K562 (cell line): ENCODE measurements around the gene SLC24A4. TPM values are rescaled to one million over a fixed set of nuclear protein-coding genes. Genes with fewer than 3 reads are reported as not detected.

Experiments
- ATAC-seq: fragments of 200-7000 bp; cut with Tn5 transposase; 3 replicates; pipeline ENCODE4 v1.9.1; 2020; ENCODE audit warnings: moderate library complexity
- BruUV-seq: library from RNA; stranded (reverse); fragments of 400-500 nt; replicated peaks from 2 replicates; lab custom pipeline; 2021; lab: Mats Ljungman, UMichigan
- CTCF ChIA-PET: fragments of 300-600 bp; formaldehyde crosslinking; extraction: SDS; loops from one replicate; lab custom pipeline; 2021; ENCODE audit warnings: low intra/inter-chr PET ratio; lab: Yijun Ruan, JAX
- POLR2A ChIA-PET: fragments of 300-600, 350-650 bp; sonication (Branson Sonifier 250); formaldehyde crosslinking; extraction: SDS; loops from one replicate; lab custom pipeline; 2021; ENCODE audit warnings: antibody characterized with exemption, inconsistent platforms; lab: Yijun Ruan, JAX
- DNase-seq, 4 experiments: peaks; one replicate each; pipeline versions ENCODE4 v3.0.0 to v3.0.0-alpha.2; 2011 to 2018; ENCODE audit warnings: low spot score in 3 of 4, mixed read lengths in 3 of 4; ENCODE audit errors: extremely low read depth in 1 of 4
- FAIRE-seq: peaks from 2 replicates; lab custom pipeline; 2011; peaks lifted over from hg19 to GRCh38; lab: Jason Lieb, UNC
- H2AFZ ChIP-seq: 2 replicates; pipeline ENCODE4 v1.6.0; 2011; ENCODE audit warnings: low read depth, low read length, control low read depth, inconsistent platforms
- H3K27ac ChIP-seq: fragments of 200-600 bp; 3 replicates; pipeline ENCODE4 v1.8.0; 2011; ENCODE audit warnings: low read depth, mild to moderate bottlenecking, control low read depth, inconsistent platforms, low read length, moderate library complexity, mixed read lengths; ENCODE audit errors: extremely low read depth
- H3K27me3 ChIP-seq, 2 experiments: fragments of 300-600 bp in 1 of 2; 2 replicates in 1 of 2; 3 replicates in 1 of 2; pipeline versions ENCODE4 v1.6.0 to v1.8.0; 2011; ENCODE audit warnings: inconsistent platforms in 2 of 2, low read length in 2 of 2, mild to moderate bottlenecking in 1 of 2, mixed read lengths in 1 of 2, moderate library complexity in 1 of 2; ENCODE audit not compliant: control insufficient read depth in 2 of 2, insufficient read depth in 2 of 2
- H3K36me3 ChIP-seq: fragments of 300-600 bp; 3 replicates; pipeline ENCODE4 v1.8.0; 2011; ENCODE audit warnings: mild to moderate bottlenecking, low read length, inconsistent platforms; ENCODE audit not compliant: control insufficient read depth, insufficient read depth
- H3K4me1 ChIP-seq, 2 experiments: fragments of 200-600 bp in 1 of 2; replicated peaks in 1 of 2; 2 replicates in 1 of 2; 3 replicates in 1 of 2; pipeline versions ENCODE4 v1.5.1 to v1.8.0; 2011; ENCODE audit warnings: inconsistent platforms in 2 of 2, low read length in 2 of 2, mild to moderate bottlenecking in 1 of 2, mixed read lengths in 1 of 2, moderate library complexity in 1 of 2; ENCODE audit not compliant: control insufficient read depth in 2 of 2, insufficient read depth in 2 of 2
- H3K4me2 ChIP-seq: 2 replicates; pipeline ENCODE4 v1.6.1; 2011; ENCODE audit warnings: low read length, control low read depth, inconsistent platforms, mixed read lengths; ENCODE audit not compliant: insufficient read depth
- H3K4me3 ChIP-seq: fragments of 200-600 bp; sonication (generic), shearing (Covaris generic); 2 replicates; pipeline ENCODE4 v1.5.1; 2016; ENCODE audit warnings: control low read depth, inconsistent platforms
- H3K79me2 ChIP-seq: fragments of 200-600 bp; 3 replicates; pipeline ENCODE4 v1.8.0; 2011; ENCODE audit warnings: low read length, inconsistent platforms; ENCODE audit not compliant: control insufficient read depth, insufficient read depth
- H3K9ac ChIP-seq, 2 experiments: 2 replicates each; pipeline versions ENCODE4 v1.6.0 to v1.6.1; 2011; ENCODE audit warnings: low read depth in 2 of 2, low read length in 2 of 2, control low read depth in 1 of 2, inconsistent platforms in 1 of 2, mild to moderate bottlenecking in 1 of 2, mixed read lengths in 1 of 2; ENCODE audit not compliant: insufficient read depth in 1 of 2
- H3K9me1 ChIP-seq: one replicate; pipeline ENCODE4 v1.6.0; 2011; ENCODE audit warnings: inconsistent platforms, mild to moderate bottlenecking, low read length, moderate library complexity; ENCODE audit not compliant: control insufficient read depth, insufficient read depth
- H3K9me3 ChIP-seq: replicated peaks from 2 replicates; pipeline ENCODE4 v1.5.1; 2011; ENCODE audit warnings: low read depth, low read length, inconsistent platforms; ENCODE audit not compliant: control insufficient read depth, insufficient read depth
- H4K20me1 ChIP-seq: replicated peaks from 2 replicates; pipeline ENCODE4 v1.6.1; 2011; ENCODE audit warnings: low read length, inconsistent platforms, mixed read lengths; ENCODE audit not compliant: control insufficient read depth, insufficient read depth
- ARID3A ChIP-seq: IDR thresholded peaks from 2 replicates; pipeline ENCODE4 v1.6.1; 2012; ENCODE audit warnings: low read depth, low read length, improper control_type of control experiment, borderline replicate concordance
- BCLAF1 ChIP-seq, 2 experiments: fragments of 450-650 bp in 1 of 2; IDR thresholded peaks; 2 replicates each; pipeline ENCODE4 v1.6.1; 2011 to 2017; ENCODE audit warnings: low read depth in 2 of 2, antibody characterized with exemption in 1 of 2, borderline replicate concordance in 1 of 2, low read length in 1 of 2, mild to moderate bottlenecking in 1 of 2, mixed read lengths in 1 of 2; ENCODE audit not compliant: control insufficient read depth in 1 of 2
- DDX20 ChIP-seq: fragments of 450-650 bp; IDR thresholded peaks from 2 replicates; pipeline ENCODE4 v1.6.1; 2016; ENCODE audit warnings: missing genetic modification characterization, low read depth, mild to moderate bottlenecking, missing compliant biosample characterization, moderate library complexity
- FOS ChIP-seq: IDR thresholded peaks from 3 replicates; pipeline ENCODE4 v1.6.1; 2011; ENCODE audit not compliant: insufficient read length; ENCODE audit errors: extremely low read depth
- HNRNPLL ChIP-seq: fragments of 200-400 bp; formaldehyde crosslinking; IDR thresholded peaks from 2 replicates; pipeline ENCODE4 v1.6.1; 2017; ENCODE audit warnings: low read length, low read depth, mild to moderate bottlenecking; ENCODE audit not compliant: poor library complexity, severe bottlenecking
- ID3 ChIP-seq, 2 experiments: fragments of 250-450 bp in 1 of 2; fragments of 450-650 bp in 1 of 2; sonication (Bioruptor Pico) in 1 of 2; IDR thresholded peaks; 2 replicates each; pipeline versions ENCODE4 v1.6.1 to v1.8.0; 2016 to 2021; ENCODE audit warnings: mild to moderate bottlenecking in 2 of 2, moderate library complexity in 2 of 2, missing compliant biosample characterization in 1 of 2, missing genetic modification characterization in 1 of 2
- TAF1 ChIP-seq: IDR thresholded peaks from 2 replicates; pipeline ENCODE4 v1.6.1; 2011; ENCODE audit warnings: mild to moderate bottlenecking, low read length, moderate library complexity; ENCODE audit not compliant: insufficient read depth, control insufficient read depth, severe bottlenecking; ENCODE audit errors: extremely low read depth
- ZFP30 ChIP-seq: fragments of 250-450 bp; sonication (Bioruptor Pico); IDR thresholded peaks from 2 replicates; pipeline ENCODE4 v1.8.0; 2022; ENCODE audit warnings: moderate library complexity, mild to moderate bottlenecking, inconsistent platforms, borderline replicate concordance
- ZNF197 ChIP-seq: fragments of 200-800 bp; sonication (Bioruptor generic); IDR thresholded peaks from 2 replicates; pipeline ENCODE4 v1.6.1; 2016; ENCODE audit warnings: low read depth, missing genetic modification characterization, missing compliant biosample characterization
- WGBS: fragments of 100-300 bp; shearing (Covaris generic); methylation state at CpG from one replicate; pipeline ENCODE4 v1.1.6; 2016; ENCODE audit warnings: low coverage, mixed read lengths; ENCODE audit not compliant: insufficient coverage; ENCODE audit errors: missing lambda C conversion rate; 5-methylcytosine and 5-hydroxymethylcytosine counted together
- in situ Hi-C: fragments of 300-500 bp; cut with MboI; formaldehyde crosslinking; loops from 4 replicates; pipeline ENCODE4 v1.15.0; 2018; ENCODE audit warnings: inconsistent platforms, mixed read lengths
- intact Hi-C: fragments of 100-400 bp; cut with micrococcal nuclease; formaldehyde crosslinking; loops from 2 replicates; pipeline ENCODE4 v1.14.2; 2022
- polyA plus RNA-seq, 8 experiments: library from polyadenylated mRNA; depleted of rRNA in 4 of 8; stranded (reverse) in 5 of 8; unstranded in 3 of 8; fragments of >200 nt; fragmentation: Nextera tagmentation in 2 of 8; fragmentation: Illumina TruSeq in 1 of 8; extraction: Ambion mirVana in 2 of 8; extraction: Trizol in 1 of 8; gene quantifications; 2 replicates each; pipeline versions ENCODE4 v1.2.1 to v1.2.3, GENCODE V29; 2011 to 2014; ENCODE audit warnings: inconsistent platforms in 1 of 8, missing spikeins in 1 of 8
- total RNA-seq, 7 experiments: library from RNA; depleted of rRNA in 6 of 7; stranded (reverse); fragments of >200 nt in 6 of 7; fragmentation: Illumina TruSeq in 2 of 7; extraction: Trizol in 2 of 7; gene quantifications; 2 replicates each; pipeline versions ENCODE4 v1.2.1 to v1.2.3, GENCODE V29; 2011 to 2021; ENCODE audit warnings: low replicate concordance in 1 of 7

SLC24A4 gene
- total and polyA plus RNA-seq, 9 of the 15 experiments (the other 6 are each of a cell fraction or from before 2014, with no cell fraction given), result not detected

- in situ Hi-C loops (no loop called here), intact Hi-C loops (no loop called here)
- no peak overlapping the region for H3K27ac ChIP-seq
- WGBS, result 0% methylated on average over 4 of the region's 4 CpGs
- H3K79me2 ChIP-seq, result no peaks in the 10 kb centered on the region
- H3K4me1 ChIP-seq, result no peaks in the 10 kb centered on the region
- no peak for ATAC-seq
- no peak overlapping the region for H3K4me2 ChIP-seq
- DNase-seq, result no peak
- no peaks in the 10 kb centered on the region for H4K20me1 ChIP-seq
- TF ChIP-seq BCLAF1 (IDR thresholded peaks at IDR 0.05; ENCODE audit: borderline replicate concordance in 1 of 2, control insufficient read depth in 1 of 2, low read depth in 2 of 2, low read length in 1 of 2), result no peak
- TF ChIP-seq ZFP30 (CRISPR knock-in tag), result no peak
- TF ChIP-seq HNRNPLL, result no peak
- no peak for TF ChIP-seq DDX20 (tag)
- no peak for TF ChIP-seq ZNF197 (CRISPR knock-in tag)
- no peak for TF ChIP-seq TAF1
- no peak for TF ChIP-seq ARID3A
- TF ChIP-seq ID3 (CRISPR knock-in tag; IDR thresholded peaks at IDR 0.05), result no peak
- no peak for TF ChIP-seq ID3 (tag; IDR thresholded peaks at IDR 0.05)
- TF ChIP-seq FOS, result no peak
- H3K9me3 ChIP-seq, result no peaks in the 10 kb centered on the region
- ChIA-PET CTCF (no interaction called here), POLR2A (interaction anchor here (1.0 kb wide), 1 partner anchor 10 kb away, joined by 3 read pairs; no protein-coding TSS in a partner anchor)
- no peak overlapping the region for H3K4me3 ChIP-seq
- no peak for FAIRE-seq
- no peak overlapping the region for H3K9ac ChIP-seq
- H3K9me1 ChIP-seq, result no peaks in the 10 kb centered on the region
- H2AFZ ChIP-seq, result no peak overlapping the region
- no TSS peak for BruUV-seq
- H3K27me3 ChIP-seq, result peaks cover 3 to 15% of the 10 kb centered on the region in 2 experiments; a peak in 3 of 5 replicates
- no peaks in the 10 kb centered on the region for H3K36me3 ChIP-seq
These were observed 88.2 kb downstream of the SLC24A4 start for GRCh38 chr14:92411135-92411534.
